HL-60 (cell line): ENCODE results near the gene IL20RA.

Experiments used
- CTCF ChIP-seq: IDR thresholded peaks from one replicate; pipeline ENCODE4 v1.5.1; 2011; ENCODE audit warnings: low read length, control low read depth, inconsistent platforms; ENCODE audit not compliant: insufficient read depth
- POLR2AphosphoS5 ChIP-seq: IDR thresholded peaks from 2 replicates; pipeline ENCODE4 v1.6.1; 2012; ENCODE audit warnings: low read depth
- SPI1 ChIP-seq: IDR thresholded peaks from 2 replicates; pipeline ENCODE4 v1.6.1; 2012; ENCODE audit warnings: low read depth, mild to moderate bottlenecking, borderline replicate concordance

- TF ChIP-seq CTCF, result no peak
- no peak for TF ChIP-seq SPI1
- no peak for TF ChIP-seq POLR2AphosphoS5
Measured at GRCh38 chr6:136982928-136983327, 61.8 kb downstream of the IL20RA start.
